Activated CD4-positive, alpha-beta T cell treated with anti-CD3 and anti-CD28 coated beads, Interleukin-10, Interleukin-2, amounts not matched to agents 100 ng/mL and 50 ng/mL, durations not matched to agents 16 hours and 8 hours (primary cell): ENCODE measurements around the gene RNPEP.

ENCODE experiments used
- DNase-seq: peaks from one replicate; pipeline ENCODE4 v3.0.0-alpha.2; 2020

The RNPEP gene

DNA sequence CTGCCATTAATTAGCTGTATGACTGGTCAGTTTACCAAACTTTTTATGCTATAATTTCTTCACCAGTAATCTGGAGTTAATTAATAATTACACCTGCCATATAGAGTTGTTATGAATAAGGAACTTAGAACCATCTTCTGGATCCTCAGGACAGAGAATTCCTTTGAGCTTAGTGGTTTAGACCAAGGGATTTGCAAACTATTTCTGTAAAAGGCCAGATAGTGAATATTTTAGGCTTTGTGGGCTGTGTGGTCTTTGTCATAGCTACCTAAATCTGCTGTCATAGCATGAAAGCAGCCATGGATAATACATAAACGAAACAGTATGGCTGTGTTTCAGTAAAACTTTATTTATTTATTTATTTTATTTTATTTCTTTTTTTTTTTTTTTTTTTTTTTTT, 18.2 kb upstream of the RNPEP start:
- DNase-seq = no peak

DNA sequence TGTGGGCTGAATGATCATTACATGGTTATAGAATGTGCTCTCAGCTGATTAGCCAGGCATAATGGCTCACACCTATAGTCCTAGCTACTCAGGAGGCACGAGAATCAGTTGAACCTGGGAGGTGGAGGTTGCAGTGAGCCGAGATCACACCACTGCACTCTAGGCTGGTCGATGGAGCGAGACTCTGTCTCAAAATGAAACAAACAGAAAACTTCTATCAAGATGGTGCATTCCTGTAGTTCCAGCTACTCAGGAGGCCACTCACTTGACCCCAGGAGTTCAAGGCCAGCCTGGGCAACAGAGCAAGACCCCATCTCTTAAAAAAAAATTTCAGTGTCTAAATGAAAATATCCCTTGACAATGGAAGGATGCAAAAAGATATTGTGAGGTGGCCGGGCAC, 16.3 kb upstream of the RNPEP start:
- no peak for DNase-seq

DNA sequence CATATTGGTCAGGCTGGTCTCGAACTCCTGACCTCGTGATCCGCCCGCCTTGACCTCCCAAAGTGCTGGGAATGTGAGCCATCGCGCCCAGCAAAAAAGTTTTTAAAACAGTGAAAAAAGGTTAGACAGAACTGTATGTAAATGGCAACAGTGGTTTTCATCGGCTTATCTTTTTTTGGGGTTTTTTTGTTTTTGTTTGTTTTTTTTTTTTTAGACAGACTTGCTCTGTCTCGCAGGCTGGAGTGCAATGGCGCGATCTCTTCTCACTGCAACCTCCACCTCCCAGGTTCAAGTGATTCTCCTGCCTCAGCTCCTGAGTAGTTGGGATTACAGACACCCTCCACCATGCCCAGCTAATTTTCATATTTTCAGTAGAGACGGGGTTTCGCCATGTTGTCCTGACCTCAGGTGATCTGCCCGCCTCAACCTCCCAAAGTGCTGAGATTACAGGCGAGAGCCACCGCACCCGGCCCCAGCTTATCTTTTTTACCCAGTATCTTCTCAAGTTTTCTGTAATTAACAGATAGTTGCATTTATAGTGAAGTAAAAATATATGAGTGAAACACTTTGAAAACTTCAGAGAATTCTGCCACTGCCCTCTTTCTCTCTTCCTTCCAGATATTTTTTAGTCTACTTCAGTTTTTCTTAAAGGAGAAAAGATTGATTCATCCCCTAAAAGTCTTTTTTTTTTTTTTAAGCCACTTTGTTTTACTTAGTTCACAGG, 14.1 kb upstream of the RNPEP start:
- no peak for DNase-seq

DNA sequence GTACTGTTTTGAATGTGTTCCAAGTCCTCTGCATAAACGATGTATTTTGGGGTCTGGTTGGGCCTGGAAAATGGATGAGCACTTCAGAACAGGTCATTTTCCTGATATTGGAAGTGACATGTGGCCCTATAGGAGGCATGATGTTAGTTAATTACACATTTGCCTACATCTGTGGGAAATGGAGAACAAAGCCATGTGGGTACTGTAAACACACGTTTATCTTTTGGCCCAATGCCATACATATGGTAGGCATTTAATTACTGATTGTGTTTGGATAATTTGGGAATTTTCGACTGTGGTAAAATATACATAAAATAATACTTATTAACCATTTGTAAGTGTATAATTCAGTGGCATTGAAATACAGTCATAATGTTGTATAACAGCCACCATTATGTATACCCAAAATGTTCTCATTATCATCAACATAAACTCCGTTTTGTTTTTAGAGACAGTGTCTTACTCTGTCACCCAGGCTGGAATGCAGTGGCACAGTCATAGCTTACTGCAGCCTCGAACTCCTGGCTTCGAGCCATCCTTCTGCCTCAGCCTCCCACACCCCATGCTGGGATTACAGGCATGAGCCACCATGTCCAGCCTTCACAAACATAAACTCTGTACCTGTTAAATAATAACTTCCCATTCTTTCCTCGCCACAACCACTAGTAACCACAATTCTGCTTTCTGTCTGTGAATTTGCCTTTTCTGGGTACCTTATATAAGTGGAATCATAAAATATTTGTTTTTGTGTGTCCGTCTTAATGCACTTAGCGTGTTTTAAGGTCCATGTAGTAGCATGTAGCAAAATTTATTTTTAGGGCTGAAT, 11.9 kb upstream of the RNPEP start:
- no peak for DNase-seq

DNA sequence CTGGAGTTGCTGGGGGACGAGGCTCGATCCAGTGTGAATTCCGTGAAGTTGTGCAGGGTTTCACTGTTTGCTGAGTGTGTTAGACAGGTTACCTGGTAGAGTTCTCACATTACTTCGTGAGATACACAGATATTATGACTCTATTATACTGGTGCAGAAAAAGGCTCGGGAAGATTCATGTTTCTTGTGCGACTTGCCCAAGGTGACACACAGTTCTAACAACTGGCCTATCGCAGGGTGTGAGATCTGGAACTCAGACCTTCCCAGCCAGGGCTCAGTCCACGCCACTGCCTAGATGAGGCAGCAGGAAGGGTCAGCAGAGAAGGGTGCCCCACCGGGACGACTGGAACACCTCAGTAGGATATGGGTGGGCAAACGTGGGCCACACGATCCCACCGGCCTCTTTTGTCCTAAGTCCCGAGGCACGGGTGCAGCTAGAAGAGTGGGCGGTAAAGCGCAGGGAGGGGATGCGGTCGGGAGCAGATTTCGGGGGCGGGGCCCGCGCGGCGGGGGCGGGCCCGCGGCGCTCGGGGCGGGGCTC, 296 bp upstream of the RNPEP start:
- DNase-seq = peak; percentile 77

DNA sequence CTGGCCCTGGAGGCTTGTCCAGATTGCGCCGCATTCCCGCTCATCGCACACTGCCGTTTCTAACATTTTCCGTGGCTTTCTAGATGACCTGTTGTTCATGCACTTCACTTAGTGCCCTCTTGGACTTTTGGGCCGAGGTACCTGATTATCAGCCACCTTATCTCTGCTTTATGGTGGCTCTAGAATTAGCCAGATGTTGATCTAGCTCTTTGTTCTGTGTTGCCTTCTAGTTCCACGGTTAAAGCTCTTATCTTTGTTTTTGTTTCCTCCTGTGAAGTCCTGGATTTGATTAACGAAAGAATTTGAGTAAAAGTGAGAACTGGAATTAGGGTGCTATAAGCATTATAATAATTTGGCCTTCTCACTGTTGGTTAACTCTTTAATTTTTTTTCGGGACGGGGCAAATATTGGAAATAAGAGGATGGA, 945 bp downstream of the RNPEP start:
- DNase-seq = no peak

DNA sequence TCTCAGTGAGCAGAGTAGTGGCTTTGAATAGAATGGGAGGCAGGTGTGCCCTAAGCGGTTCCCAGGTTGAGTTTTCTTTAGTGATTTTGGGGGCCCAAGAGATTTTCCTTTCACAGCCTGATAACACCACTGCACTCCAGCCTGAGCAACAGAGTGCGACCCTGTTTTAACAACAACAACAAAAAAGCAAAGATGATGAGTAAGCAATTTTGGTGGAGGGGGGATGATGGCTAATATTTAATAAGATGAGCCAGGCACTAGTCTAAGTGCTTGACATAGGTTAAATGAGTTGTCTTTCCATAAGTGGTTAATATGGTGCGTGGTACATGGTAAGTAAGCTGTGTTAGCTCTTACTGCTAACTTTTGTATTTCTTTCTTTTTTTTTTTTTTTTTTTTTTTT, 2.0 kb downstream of the RNPEP start:
- no peak for DNase-seq

DNA sequence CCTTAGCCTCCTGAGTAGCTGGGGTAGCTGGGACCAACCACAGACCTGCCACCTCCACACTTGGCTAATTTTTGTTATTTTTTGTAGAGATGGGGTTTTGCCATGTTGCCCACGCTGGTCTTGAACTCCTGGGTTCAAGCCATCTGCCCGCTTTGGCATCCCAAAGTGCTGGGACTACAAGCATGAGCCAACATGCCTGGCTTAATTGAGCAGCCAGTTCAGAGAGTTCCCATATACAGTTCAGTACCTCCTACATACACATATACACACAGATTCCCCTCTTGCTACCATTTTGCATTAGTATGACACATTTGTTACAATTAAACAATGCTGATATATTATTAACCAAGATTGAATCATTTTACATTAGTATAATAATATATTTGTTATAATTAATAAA, 2.9 kb downstream of the RNPEP start:
- DNase-seq = no peak

DNA sequence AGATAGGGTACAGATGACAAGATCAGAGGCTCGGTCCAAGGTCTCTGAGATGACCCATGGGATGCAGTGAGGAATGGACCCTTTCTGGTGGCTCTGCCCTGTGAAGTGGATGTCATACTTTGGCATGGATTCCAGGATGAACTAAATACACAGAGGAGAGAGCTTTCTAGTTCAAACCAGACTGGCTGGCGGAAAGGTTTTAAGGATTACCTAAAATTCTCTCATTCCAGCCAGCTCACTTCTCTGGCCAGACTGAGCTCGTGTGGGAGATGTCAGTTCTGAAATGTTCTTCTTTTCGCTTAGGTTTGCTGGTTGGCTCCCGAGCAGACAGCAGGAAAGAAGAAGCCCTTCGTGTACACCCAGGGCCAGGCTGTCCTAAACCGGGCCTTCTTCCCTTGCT, 6.2 kb downstream of the RNPEP start:
- no peak for DNase-seq

DNA sequence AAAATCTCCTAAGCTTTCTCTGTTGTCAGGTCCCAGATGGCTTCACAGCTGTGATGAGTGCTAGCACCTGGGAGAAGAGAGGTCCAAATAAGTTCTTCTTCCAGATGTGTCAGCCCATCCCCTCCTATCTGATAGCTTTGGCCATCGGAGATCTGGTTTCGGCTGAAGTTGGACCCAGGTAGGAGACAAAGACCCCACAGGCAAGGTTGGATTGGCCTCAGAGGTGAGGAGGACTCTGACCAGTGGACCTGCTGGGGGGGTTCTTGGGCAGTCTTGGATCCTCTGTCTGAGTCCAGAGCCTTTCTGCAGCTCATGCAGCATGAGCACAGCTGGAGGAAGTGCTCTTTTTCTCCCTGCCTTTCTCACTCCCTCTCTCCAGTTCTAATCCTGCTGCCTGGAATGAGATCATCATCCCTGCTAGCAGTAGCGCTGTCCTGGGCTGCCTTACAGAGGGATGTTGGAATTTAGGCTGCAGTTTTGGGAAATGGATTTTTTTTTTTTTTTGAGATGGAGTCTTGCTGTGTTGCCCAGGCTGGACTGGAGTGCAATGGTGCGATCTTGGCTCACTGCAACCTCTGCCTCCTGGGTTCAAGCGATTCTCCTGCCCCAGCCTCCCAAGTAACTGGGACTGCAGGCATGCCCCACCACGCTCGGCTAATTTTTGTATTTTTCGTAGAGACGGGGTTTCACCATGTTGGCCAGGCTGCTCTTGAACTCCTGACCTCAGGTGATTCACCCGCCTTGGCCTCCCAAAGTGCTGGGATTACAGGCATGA, 7.1 kb downstream of the RNPEP start:
- DNase-seq = no peak

DNA sequence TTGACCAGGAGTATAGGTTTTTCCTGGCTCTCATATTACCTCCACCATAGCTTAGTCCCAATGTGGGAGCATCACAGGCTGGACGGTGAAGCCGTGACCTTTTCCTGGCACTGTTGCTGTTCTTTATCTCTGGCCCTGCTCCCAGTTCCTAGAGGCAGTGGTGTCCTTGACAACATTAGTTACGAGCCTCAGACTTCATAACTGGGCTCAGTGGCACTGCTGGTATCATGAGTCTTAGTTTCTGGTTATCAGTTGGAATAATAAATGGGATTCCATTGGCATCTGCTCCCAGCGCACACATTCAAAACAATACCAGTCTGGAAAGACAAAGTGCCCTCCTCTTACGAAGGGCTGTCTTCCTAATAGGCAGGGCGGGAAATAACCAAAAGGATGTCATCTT, 8.0 kb downstream of the RNPEP start:
- no peak for DNase-seq

DNA sequence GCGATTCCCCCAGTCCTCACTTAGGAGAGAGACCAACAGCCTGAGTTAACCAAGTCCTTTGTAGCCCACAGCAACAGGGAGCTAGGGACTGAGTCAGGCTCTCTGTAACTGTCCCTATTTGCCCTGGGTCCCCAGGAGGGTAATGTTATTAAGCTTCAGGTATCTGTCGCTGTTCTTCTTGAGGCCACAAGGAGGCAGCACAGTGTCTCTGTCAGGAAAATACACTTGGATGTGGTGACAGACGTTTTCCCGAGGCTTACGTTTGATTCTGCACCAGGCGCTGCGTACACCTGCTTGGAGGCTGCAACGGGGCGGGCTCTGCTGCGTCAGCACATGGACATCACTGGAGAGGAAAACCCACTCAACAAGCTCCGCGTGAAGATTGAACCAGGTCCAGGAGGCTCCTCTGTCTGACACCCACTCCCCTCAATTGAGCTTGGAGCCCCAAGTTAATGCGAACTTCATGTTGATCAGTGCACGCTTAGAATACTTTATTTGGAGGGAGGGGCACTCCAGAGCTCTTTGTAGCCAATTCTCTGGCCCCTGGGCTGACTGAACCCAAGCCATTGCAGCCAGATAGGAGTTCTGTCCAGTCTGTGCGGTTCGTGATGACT, 17.3 kb downstream of the RNPEP start:
- DNase-seq = peak; percentile 50

DNA sequence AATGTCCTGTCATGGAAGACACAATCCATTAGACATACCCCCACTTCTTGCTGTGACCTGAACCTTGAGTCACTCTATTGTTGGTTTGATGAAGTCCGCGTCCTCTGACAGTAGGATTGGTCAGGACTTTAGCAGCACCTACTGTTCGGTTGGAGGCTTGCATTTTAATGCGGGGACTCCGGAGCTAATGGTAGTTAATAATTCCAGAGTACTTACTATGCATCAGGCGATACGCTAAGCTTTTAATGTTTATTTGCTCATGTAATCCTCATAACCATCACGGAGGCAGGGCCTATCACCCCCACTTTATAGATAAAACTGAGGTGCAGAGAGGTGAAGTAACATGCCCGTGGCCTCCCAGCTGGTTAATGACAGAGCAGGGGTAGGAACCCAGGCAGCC, 20.1 kb downstream of the RNPEP start:
- no peak for DNase-seq

DNA sequence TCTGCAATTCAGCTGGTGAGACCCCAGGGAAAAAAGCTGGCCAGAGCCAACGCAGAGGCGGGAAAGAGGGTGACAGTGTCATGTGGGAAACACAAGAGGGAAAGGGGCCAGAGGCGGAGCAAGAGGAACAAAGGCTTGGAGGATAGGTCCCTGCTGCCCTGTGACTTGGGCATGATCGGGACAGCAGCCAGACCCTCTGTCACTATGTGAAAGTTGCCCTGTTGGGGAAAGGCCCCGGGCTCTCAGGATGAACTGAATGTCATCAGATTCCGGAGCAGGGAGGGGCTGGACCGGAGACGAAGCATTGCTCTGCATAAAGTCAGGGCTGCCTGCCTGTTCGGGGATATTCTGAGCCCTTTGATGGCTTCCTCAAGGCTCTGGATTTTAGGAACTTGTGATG, 22.3 kb downstream of the RNPEP start:
- DNase-seq = no peak

DNA sequence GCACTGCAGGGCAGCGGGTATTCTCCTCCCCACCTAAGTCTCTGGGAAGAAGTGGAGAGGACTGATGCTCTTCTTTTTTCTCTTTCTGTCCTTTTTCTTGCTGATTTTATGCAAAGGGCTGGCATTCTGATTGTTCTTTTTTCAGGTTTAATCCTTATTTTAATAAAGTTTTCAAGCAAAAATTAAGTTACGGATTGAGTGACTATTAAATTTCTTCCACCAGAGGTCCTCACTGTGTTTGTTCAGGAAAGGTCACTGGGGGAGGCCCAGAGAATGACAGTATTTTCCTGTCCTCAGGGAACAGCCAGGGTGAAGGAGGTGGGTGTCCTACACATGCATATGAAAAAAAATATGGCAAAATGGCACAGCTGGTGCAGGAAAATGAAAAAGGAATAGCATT, 23.5 kb downstream of the RNPEP start:
- DNase-seq = no peak

DNA sequence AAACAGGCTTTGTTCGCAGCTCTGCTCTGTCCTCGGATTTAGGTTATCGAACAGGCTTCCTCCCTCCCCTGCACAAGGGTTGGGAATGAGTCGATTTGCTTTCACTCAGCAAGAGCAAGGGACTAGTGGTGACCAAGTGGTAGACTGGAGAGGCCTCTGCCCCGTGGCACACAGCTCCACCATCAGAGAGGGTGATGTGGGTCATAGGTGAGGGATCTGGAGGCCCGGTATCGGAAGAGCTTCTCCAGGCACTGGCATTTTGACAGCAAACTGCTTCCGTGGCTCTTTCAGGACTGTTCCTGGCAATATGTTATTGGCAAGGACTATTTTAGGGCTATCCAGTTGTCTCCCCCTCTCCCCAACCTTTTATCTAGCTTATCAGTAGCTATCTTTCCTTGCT, 24.9 kb downstream of the RNPEP start:
- no peak for DNase-seq

DNA sequence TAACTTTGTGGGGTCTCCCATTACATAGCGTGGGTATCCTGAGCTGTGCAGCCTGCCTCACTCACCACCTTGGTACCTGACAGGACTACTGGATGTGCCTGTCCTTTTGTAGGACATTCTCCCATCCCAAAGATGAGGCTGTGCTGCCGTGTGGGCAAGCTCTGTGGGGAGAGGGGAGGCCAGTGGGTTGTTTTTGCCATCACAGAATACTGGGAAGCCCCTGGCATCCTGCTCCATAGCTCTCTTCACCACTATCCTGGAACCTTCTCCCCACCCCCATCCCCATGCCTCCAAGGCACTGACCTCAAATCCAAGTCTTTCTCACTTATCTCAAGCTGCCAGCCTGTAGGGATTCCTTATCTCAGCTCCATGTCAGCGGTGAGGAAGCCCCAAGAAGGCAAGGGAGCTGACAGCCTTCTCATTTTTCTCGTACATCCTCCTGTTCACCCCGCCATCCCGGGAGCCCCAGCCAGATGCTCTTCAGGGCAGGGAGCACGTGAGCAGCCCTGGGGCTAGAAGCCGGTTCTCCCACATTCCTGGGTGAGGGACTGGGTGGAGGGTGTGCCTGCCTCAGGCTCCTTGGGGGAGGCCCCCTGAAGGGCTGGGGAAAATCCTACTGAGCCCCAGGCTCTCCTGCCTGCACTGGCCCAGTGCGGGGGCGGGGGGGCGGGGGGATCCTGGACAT, 25.5 kb downstream of the RNPEP start:
- no peak for DNase-seq

DNA sequence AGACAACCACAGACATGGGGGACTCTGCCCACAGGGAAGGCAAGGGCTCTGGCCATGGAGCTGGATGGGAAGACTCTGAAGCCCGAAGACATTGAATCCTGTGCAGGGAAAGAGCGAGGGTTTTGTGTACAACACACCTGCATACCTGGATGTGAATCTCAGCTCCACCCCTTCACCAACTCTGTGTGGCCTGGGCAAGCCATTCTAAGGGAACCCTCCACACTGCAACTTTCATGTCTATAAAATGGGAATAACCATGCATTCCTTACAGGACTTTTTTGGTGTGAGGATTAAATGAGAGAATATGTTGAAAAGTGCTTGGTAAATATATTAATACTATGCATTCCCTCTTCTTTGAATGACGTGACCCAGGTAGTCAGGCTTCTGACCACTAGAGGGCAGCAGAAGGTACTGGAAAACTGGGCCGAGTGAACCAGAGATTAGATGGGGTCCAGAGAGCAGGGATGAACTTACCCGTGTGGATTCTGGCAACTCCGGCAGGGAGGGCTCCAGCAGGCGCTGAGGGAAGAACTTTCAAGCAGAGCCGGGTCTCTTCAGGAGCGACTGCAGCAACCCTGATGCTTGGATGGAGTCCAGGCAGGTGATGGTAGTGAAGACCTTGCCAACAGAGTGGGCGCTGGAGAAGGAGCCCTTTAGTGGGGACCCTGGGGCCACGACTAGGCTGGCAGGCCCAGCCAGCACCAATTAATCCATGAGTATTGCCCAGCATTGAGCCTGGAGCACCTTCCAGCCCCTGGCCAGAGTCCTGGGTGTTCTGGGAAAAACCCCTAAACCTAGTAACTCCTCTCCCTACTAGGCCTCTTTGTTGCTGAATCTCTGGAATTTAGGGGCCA, 27.1 kb downstream of the RNPEP start:
- peak; percentile 70 for DNase-seq

DNA sequence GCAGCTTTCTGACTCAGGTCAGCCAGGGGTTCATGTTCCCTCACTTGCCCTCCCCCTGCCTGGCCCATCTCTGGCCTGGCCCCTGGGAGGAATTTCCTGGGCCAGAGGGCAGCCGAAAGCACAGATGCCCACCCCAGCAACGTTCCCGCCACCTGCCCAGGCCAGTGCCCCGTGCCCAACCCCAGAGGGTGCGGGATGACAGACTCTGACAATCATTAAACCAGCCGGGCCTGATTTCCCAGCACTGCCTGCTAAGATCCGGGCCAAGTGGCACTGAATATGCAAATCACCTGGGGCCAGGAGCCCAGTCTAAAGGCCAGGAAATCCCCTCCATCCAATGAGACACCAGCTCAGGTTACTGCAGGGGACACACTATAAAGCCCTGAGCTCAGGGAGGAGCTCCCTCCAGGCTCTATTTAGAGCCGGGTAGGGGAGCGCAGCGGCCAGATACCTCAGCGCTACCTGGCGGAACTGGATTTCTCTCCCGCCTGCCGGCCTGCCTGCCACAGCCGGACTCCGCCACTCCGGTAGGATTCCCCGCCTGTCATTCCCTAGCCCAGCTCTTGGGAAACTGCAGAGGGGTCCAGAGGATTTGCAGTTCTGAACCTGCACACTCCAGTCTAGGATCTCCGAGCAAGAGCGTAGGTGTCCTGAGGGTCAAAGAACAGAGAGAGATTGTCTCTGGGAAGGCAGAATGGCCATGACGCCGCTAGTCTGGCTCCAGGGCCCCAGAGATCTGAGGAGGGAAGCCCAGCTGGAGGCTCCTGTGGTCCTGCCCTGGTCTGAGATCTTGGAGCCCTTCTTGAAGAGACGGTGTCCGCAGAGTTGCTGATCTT, 27.9 kb downstream of the RNPEP start, which contains the start of gene ELF3:
ELF3 (plus strand) TSS at position 408 of the 836 bp plus-strand sequence. CDS start 550 bp downstream, outside the sequence.
- DNase-seq = no peak

DNA sequence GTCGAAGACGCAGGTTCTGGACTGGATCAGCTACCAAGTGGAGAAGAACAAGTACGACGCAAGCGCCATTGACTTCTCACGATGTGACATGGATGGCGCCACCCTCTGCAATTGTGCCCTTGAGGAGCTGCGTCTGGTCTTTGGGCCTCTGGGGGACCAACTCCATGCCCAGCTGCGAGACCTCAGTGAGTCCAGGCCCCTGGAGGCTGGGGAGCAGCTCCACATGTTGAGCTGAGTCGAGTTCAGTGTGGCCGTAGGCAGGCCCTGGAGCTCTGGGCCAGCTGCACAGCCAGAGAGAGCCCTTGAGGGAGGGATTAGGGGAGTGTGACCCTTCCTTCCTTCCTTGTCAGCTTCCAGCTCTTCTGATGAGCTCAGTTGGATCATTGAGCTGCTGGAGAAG, 29.5 kb downstream of the RNPEP start:
- DNase-seq = no peak
